GM04504 (cell line): ENCODE data around the gene MCM3AP.

Experiments used
- DNase-seq: peaks from one replicate; pipeline ENCODE4 v3.0.0-alpha.2; 2012; ENCODE audit warnings: low read depth

The MCM3AP gene

GRCh38 chr21:46217511-46218196 is 67.8 kb downstream of the MCM3AP start:
- DNase-seq: no peak

- DNase-seq: no peak
These were observed 69.2 kb downstream of the MCM3AP start for GRCh38 chr21:46216132-46216747.

- DNase-seq: no peak
These were observed 69.8 kb downstream of the MCM3AP start for GRCh38 chr21:46215436-46216131.

- no peak for DNase-seq
These were observed 70.7 kb downstream of the MCM3AP start for GRCh38 chr21:46214478-46215340.

- DNase-seq: no peak
These were observed 71.7 kb downstream of the MCM3AP start for GRCh38 chr21:46213620-46214286.

- no peak for DNase-seq
These were observed 72.5 kb downstream of the MCM3AP start for GRCh38 chr21:46212721-46213484.

- no peak for DNase-seq
These were observed 73.4 kb downstream of the MCM3AP start for GRCh38 chr21:46211786-46212720.

- no peak for DNase-seq
These were observed 74.0 kb downstream of the MCM3AP start for GRCh38 chr21:46211376-46211775.

- DNase-seq: no peak
These were observed 74.9 kb downstream of the MCM3AP start for GRCh38 chr21:46210378-46211136.

GRCh38 chr21:46208761-46209721 is 76.4 kb downstream of the MCM3AP start:
- no peak for DNase-seq

GRCh38 chr21:46207920-46208591 is 77.4 kb downstream of the MCM3AP start:
- no peak for DNase-seq

GRCh38 chr21:46207006-46207919 is 78.1 kb downstream of the MCM3AP start:
- no peak for DNase-seq

- no peak for DNase-seq
These were observed 79.0 kb downstream of the MCM3AP start for GRCh38 chr21:46206163-46207005.

GRCh38 chr21:46205766-46206162 is 79.6 kb downstream of the MCM3AP start:
- no peak for DNase-seq

GRCh38 chr21:46205166-46205565 is 80.2 kb downstream of the MCM3AP start:
- no peak for DNase-seq
